ENCODE data around the gene PRSS38. TPM values are rescaled to one million over a fixed set of nuclear protein-coding genes. Genes with fewer than 3 reads are reported as not detected.
A peak's percentile ranks its signal among the peaks of the same experiment; 100 is the strongest.

Gene PRSS38
- total RNA-seq, 2 experiments from 2014 or later, result not detected

DNA sequence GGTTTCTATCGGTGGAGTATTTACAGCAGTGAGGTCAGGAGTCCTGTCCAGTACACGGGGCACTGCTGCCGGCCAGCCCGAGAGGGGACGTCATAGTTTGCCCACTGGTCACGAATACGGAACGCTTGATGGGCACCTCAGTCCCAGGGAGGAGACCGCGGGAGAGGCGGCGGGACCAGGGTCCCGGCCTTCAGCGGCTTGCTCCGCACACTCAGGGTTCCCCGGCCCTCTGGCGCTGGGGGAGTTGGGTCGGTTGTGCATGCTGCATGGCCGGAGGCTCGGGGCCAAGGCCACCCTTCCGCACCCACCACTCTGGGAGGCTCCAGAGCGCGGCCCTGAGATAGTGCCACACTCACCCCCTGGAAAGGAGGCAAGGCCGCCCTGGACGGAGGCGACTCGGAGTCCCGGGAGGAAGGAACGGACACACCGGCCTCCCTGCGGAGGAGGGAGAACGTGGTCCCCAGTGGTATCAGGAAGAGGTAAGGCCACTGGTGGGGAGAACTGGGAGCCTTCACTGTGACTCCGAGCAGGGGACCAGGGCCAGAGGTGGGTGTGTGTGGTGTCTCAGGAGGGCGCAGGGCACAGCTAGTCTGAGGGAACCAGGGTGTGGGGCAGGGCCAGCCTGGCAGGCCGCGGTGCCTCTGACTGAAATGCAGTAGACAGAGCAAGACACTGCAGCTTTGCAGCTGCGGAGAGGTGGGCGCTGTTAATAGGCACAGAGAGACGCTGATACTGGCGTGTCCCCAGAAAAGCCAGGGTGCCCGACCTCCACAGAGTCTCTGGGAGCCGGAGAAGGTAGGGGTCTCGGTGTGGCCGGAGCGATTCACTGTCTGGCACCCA is 28.6 kb upstream of the PRSS38 start:
- DNase-seq, result no peak

DNA sequence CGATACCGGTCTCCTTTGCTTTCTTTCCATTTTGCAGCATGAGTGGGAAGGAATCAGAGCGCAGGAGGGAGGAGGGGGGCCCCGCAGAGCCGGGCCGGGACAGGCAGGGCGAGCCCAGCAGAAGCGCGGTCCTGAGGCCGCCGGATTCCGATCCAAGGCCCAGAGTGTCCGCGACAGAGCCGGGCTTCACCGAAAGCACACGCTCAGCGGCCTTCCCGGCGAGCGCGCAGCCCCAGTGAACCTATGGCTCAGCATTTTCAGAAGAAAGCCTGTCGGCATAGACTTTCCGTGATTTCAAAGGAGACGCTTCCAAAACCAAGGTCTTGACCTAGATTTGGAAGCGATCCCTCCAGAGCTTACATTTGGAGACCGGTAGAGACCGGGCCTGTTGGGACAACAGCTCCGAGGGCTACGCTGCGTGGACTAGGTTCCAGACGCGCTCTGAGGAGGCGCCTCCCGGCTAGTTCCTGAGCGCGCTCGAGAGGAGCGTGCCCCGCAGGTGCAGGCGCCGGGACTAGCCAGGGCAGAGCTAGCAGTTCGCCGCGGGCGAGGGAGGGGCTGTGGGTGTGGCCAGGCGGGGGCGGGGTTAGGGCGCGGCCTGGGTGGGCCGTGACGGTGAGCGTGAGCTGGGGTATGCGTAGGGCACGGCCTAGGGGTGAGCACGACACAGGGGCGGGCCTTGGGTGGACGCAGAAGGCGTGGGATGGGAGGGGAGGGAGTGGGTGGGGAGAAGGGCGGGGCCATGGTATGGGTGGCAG is 27.8 kb upstream of the PRSS38 start:
- Mint-ChIP-seq H3K4me3 (peak overlapping the region; percentile 72), H3K36me3 (no peaks in the 10 kb centered on the region), H3K27me3 (no peaks in the 10 kb centered on the region), H3K4me1 (peaks cover 14% of the 10 kb centered on the region), H3K27ac (no peak overlapping the region), H3K9me3 (no peaks in the 10 kb centered on the region)
- DNase-seq, result peak; percentile 90

More for the DNA sequence above, 28.6 kb upstream of the PRSS38 start:
- Mint-ChIP-seq H3K9me3 (no peaks in the 10 kb centered on the region), H3K27me3 (no peaks in the 10 kb centered on the region), H3K36me3 (no peaks in the 10 kb centered on the region), H3K4me3 (peak overlapping the region; percentile 72), H3K4me1 (peaks cover 14% of the 10 kb centered on the region), H3K27ac (no peak overlapping the region)

- Mint-ChIP-seq H3K9me3 (no peaks in the 10 kb centered on the region), H3K27me3 (no peaks in the 10 kb centered on the region), H3K27ac (no peak overlapping the region), H3K4me3 (peak overlapping the region; percentile 75), H3K36me3 (no peaks in the 10 kb centered on the region), H3K4me1 (peaks cover 14% of the 10 kb centered on the region)
- DNase-seq, result peak; percentile 76
Measured at GRCh38 chr1:227788271-227789083, 27.0 kb upstream of the PRSS38 start.

GRCh38 chr1:227789084-227790033 is 26.1 kb upstream of the PRSS38 start:
- Mint-ChIP-seq H3K36me3 (no peaks in the 10 kb centered on the region), H3K4me3 (peak overlapping the region; percentile 75), H3K4me1 (peaks cover 14% of the 10 kb centered on the region), H3K9me3 (no peaks in the 10 kb centered on the region), H3K27me3 (no peaks in the 10 kb centered on the region), H3K27ac (no peak overlapping the region)
- DNase-seq, result no peak

DNA sequence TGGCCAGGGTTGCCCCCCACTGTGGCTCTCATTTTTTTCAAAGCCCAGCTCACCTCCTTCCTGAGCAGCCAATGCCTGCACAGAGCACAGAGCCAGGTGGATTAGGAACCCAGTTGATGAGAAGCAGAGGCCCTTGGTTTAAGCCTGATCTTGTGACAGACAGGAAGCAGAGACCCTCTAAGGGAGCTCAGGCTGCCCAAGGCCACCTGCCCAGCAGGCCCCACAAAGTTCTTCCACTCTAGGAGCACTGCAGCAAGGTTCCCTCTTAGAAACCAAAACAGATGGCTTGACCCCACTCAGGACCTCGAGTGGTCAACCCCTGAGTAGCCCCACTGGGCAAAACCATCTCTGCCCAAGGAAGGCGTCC is 25.5 kb upstream of the PRSS38 start:
- H3K9me3 Mint-ChIP-seq, result no peaks in the 10 kb centered on the region
- H3K27me3 Mint-ChIP-seq, result no peaks in the 10 kb centered on the region
- H3K4me1 Mint-ChIP-seq, result peaks cover 14% of the 10 kb centered on the region
- no peaks in the 10 kb centered on the region for H3K36me3 Mint-ChIP-seq
- H3K4me3 Mint-ChIP-seq, result no peak overlapping the region
- no peak overlapping the region for H3K27ac Mint-ChIP-seq
- DNase-seq, result no peak

DNA sequence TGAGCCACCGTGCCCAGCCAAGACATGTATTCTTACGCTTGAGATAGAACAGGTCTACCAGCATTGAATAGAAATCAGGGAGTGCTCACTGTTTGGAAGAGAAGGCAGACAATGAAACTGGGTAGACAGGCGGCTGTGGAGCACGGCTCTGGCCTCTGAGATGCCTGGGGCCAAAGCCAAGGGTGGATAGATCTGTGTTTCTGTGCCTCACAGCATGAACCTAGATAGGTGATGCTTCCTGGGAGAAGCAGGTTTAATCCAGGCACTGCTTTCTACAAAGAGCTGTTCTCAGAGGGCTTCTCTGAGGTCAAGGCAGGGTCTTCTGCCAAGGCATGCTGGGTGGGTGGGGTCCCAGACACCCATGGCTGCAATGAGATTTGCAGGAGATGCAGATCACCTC is 24.6 kb upstream of the PRSS38 start:
- DNase-seq, result no peak
- no peaks in the 10 kb centered on the region for H3K36me3 Mint-ChIP-seq
- peaks cover 12% of the 10 kb centered on the region for H3K4me1 Mint-ChIP-seq
- no peak overlapping the region for H3K4me3 Mint-ChIP-seq
- no peaks in the 10 kb centered on the region for H3K27me3 Mint-ChIP-seq
- no peak overlapping the region for H3K27ac Mint-ChIP-seq
- H3K9me3 Mint-ChIP-seq, result no peaks in the 10 kb centered on the region

DNA sequence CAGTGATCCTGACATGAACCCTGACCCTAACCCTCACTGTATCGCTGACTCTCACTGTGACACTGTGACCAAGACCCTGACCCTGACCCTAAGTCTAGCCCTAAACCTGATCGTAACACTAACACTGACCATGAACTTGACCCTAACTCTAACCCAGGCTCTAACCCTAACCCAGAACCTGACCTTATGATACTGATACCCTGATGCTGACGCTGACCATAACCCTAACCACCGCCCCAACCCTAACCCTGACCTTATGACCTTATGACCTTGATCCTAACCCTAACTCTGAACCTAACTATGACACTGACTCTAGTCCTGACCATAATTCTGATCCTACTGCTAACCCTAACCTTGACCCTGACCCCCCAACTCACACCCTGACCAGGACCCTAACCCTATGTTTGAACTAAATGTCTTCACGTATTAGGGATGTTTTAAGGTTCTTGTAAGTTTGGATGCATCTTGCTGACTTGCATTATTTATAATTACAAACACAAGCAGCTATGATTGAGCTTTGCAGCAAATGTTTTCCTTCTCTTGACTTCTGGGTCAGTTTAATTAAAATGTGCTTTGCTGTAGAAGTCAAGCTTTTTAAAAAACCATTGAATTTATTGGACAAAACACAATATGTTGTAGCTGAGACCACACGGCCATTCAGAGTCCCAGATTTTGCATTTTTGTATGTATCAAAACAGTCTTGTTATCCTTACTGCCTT is 23.9 kb upstream of the PRSS38 start:
- no peaks in the 10 kb centered on the region for H3K27me3 Mint-ChIP-seq
- H3K36me3 Mint-ChIP-seq, result no peaks in the 10 kb centered on the region
- H3K9me3 Mint-ChIP-seq, result no peaks in the 10 kb centered on the region
- DNase-seq, result no peak
- peaks cover 9% of the 10 kb centered on the region for H3K4me1 Mint-ChIP-seq
- H3K4me3 Mint-ChIP-seq, result no peak overlapping the region
- no peak overlapping the region for H3K27ac Mint-ChIP-seq

GRCh38 chr1:227792216-227793078 is 23.0 kb upstream of the PRSS38 start:
- DNase-seq, result no peak
- H3K4me1 Mint-ChIP-seq, result peaks cover 4% of the 10 kb centered on the region
- no peaks in the 10 kb centered on the region for H3K36me3 Mint-ChIP-seq
- H3K27me3 Mint-ChIP-seq, result no peaks in the 10 kb centered on the region
- no peak overlapping the region for H3K27ac Mint-ChIP-seq
- no peaks in the 10 kb centered on the region for H3K9me3 Mint-ChIP-seq
- no peak overlapping the region for H3K4me3 Mint-ChIP-seq

DNA sequence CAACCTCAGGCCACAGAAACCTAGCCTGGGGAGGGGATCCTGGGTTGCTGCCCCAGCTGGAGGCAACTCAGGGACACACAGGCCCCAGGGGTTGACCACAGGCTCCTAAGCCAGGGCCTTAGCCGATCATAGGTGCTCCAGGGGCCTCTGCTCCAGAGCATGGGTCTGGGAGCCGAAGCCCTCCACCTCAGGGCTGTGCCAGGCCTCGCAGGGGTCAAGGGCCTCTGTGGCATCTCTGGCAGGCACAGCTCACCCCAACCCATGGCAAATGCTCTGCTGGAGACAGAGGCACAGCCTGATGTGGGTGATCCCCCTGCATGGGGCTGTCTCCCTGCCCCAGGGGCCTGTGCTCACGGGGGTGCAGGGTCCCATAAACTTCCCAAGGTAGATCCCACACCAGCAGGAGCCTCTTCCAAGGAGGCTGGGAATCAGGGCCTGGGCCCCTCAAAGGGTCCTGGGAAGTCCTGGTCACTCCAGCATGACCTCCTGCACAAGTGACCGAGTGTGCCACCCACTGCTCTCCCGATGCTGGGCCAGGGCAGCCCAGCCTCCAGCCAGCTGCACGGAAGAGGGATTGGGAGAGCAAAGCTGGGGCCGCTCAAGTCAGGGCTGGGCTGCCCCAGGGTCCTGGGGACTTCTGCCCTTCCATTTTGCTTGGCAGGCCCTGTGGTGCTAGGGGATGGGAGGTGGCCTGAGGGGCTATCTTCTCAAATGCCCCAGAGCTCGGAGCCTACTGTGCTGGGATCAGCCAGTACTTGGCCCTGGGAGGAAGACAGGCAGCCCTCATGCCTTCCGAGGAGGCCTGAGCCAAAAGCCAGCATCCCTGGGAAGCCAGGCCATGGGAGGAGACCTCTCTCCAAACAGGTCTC is 22.2 kb upstream of the PRSS38 start:
- Mint-ChIP-seq H3K27ac (no peak overlapping the region), H3K27me3 (no peaks in the 10 kb centered on the region), H3K9me3 (no peaks in the 10 kb centered on the region), H3K36me3 (no peaks in the 10 kb centered on the region), H3K4me1 (peaks cover 3% of the 10 kb centered on the region), H3K4me3 (no peak overlapping the region)
- DNase-seq, result no peak

DNA sequence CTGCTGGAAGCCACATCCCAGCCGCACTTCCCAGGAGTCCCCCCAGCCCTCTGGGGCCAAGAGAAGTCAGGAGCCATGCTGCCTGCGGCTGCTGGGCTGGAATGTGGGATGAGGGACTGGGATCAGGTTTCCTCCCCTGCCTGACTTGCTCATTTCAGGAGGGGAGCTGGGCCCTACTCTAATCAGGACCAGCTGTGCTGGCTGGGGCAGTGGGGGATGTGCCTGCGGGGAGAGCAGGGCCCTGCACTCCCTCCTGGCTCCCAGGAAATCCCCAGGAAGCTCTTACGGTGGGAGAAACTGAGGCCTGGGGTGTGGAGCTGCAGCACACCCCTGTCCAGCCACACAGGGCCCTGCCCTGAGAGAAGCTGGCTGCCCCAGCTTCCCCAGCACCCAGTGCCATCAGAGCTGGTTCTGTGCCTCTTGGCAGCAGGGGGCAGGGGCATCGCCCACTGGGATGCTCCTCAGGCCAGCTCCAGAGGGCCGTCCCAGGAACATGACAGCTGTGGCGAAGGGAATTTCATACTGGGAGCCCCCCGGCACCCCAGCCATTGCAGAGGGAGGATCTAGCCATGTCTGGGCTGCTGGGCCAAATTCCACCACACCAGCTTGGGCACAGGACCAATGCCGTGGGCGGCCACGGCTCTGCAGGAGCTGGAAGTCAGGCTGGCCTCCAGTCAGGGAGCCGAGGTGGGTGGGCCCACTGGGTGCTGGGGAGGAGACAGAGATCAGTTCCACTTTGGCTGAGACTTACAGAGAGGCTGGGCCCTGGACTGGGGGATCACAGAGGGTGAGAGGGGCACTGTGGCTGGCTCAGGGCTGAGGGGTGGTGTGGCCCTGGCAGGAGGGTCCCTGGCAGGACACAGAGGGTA is 21.3 kb upstream of the PRSS38 start:
- no peak for DNase-seq
- Mint-ChIP-seq H3K4me3 (no peak overlapping the region), H3K9me3 (no peaks in the 10 kb centered on the region), H3K27me3 (no peaks in the 10 kb centered on the region), H3K27ac (no peak overlapping the region), H3K4me1 (no peaks in the 10 kb centered on the region), H3K36me3 (no peaks in the 10 kb centered on the region)

DNA sequence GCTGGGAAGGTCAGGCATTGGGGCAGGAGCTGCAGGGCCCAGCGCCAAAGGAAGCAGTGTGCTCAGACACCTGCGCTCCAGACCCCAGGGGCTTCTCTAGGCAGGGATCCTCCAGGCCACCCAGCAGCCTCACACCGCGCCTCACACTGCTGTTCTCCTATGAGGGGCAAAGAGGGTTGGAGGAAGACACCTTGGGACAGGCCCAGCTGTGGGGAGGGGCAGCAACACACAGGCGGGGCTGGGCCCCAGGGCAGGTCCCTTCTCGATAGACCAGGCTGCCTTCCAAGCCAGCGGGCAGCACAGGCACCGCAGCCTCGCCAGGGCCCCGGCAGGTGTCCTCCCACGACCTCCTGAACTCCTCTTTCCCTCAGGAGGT is 20.7 kb upstream of the PRSS38 start:
- Mint-ChIP-seq H3K9me3 (no peaks in the 10 kb centered on the region), H3K27me3 (no peaks in the 10 kb centered on the region), H3K4me1 (no peaks in the 10 kb centered on the region), H3K36me3 (no peaks in the 10 kb centered on the region), H3K27ac (no peak overlapping the region), H3K4me3 (no peak overlapping the region)
- no peak for DNase-seq

GRCh38 chr1:227795732-227796131 is 19.7 kb upstream of the PRSS38 start:
- DNase-seq, result no peak
- Mint-ChIP-seq H3K4me3 (no peak overlapping the region), H3K9me3 (no peaks in the 10 kb centered on the region), H3K27ac (no peak overlapping the region), H3K4me1 (no peaks in the 10 kb centered on the region), H3K36me3 (no peaks in the 10 kb centered on the region), H3K27me3 (no peaks in the 10 kb centered on the region)

Measured in activated naive CD8-positive, alpha-beta T cell treated with anti-CD3 and anti-CD28 coated beads for 36 hours (primary cell).